Measurements from ENCODE around the gene SNAPC2.
"Not testable (repeated sequence)": the region's sequence is repeated elsewhere in the genome, so short reads cannot be mapped to it uniquely, and the experiment has no call there.

The SNAPC2 gene

GRCh38 chr19:7888826-7889217, 31.3 kb upstream of the SNAPC2 start:
- DNase-seq: no peak

- DNase-seq: not testable (repeated sequence)
Observed at GRCh38 chr19:7893362-7894101, 26.6 kb upstream of the SNAPC2 start.

- no peak for DNase-seq
Observed at GRCh38 chr19:7894612-7895309, 25.4 kb upstream of the SNAPC2 start.

GRCh38 chr19:7895565-7895964, 24.6 kb upstream of the SNAPC2 start:
- no peak for DNase-seq

- no peak for DNase-seq
Observed at GRCh38 chr19:7897292-7897691, 22.8 kb upstream of the SNAPC2 start.

GRCh38 chr19:7898967-7899366, 21.2 kb upstream of the SNAPC2 start:
- no peak for DNase-seq

- no peak for DNase-seq
Observed at GRCh38 chr19:7899751-7900378, 20.3 kb upstream of the SNAPC2 start.

- DNase-seq: no peak
Observed at GRCh38 chr19:7900401-7900870, 19.7 kb upstream of the SNAPC2 start.

- DNase-seq: no peak
Observed at GRCh38 chr19:7900931-7901330, 19.2 kb upstream of the SNAPC2 start.

GRCh38 chr19:7901337-7901736, 18.8 kb upstream of the SNAPC2 start:
- DNase-seq: no peak

GRCh38 chr19:7902796-7903243, 17.3 kb upstream of the SNAPC2 start:
- DNase-seq: peak in 1 of 2 experiments; percentile 34

- peak; percentile 100 for DNase-seq
Observed at GRCh38 chr19:7903244-7904073, 16.7 kb upstream of the SNAPC2 start, which contains the start of gene MAP2K7. Gene MAP2K7, plus strand, starts transcription at chr19:7903877. Its CDS starts 68 bp downstream, at chr19:7903945.

- peak in 1 of 2 experiments; percentile 73 for DNase-seq
Observed at GRCh38 chr19:7904074-7905020, 15.8 kb upstream of the SNAPC2 start.

- DNase-seq: no peak
Observed at GRCh38 chr19:7905268-7905667, 14.9 kb upstream of the SNAPC2 start.

GRCh38 chr19:7905859-7906258, 14.3 kb upstream of the SNAPC2 start:
- no peak for DNase-seq

- no peak for DNase-seq
Observed at GRCh38 chr19:7907122-7907521, 13.0 kb upstream of the SNAPC2 start.

- no peak for DNase-seq
Observed at GRCh38 chr19:7907544-7907943, 12.6 kb upstream of the SNAPC2 start.

- no peak for DNase-seq
Observed at GRCh38 chr19:7908078-7908699, 11.9 kb upstream of the SNAPC2 start.

GRCh38 chr19:7908742-7909461, 11.2 kb upstream of the SNAPC2 start:
- no peak for DNase-seq

- no peak for DNase-seq
Observed at GRCh38 chr19:7909471-7910067, 10.6 kb upstream of the SNAPC2 start.

Data from activated T-cell treated with anti-CD3 and anti-CD28 coated beads, Interleukin-2, amount 50 U/mL, for 48 hours (primary cell).